ENCODE data around the gene ZNF621.

ZNF621 gene

GRCh38 chr3:40524568-40525285, at the start of gene ZNF621:
Gene ZNF621 (plus strand): TSS chr3:40524960. CDS start chr3:40525841, 881 bp downstream.
- DNase-seq (ENCODE audit: low spot score): peak; percentile 85

- peak; percentile 59 for DNase-seq (ENCODE audit: low spot score)
Measured at GRCh38 chr3:40476478-40477470, 48.0 kb upstream of the ZNF621 start, which contains the start of gene ZNF619. Gene ZNF619 (plus strand): TSS chr3:40477122. CDS start chr3:40477980, 858 bp downstream.

GRCh38 chr3:40477666-40478065, 47.1 kb upstream of the ZNF621 start:
- no peak for DNase-seq (ENCODE audit: low spot score)

GRCh38 chr3:40487172-40487571, 37.6 kb upstream of the ZNF621 start:
- no peak for DNase-seq (ENCODE audit: low spot score)

GRCh38 chr3:40490916-40491315, 33.8 kb upstream of the ZNF621 start:
- DNase-seq (ENCODE audit: low spot score): no peak

GRCh38 chr3:40494698-40495097, 30.1 kb upstream of the ZNF621 start:
- no peak for DNase-seq (ENCODE audit: low spot score)

- DNase-seq (ENCODE audit: low spot score): no peak
Measured at GRCh38 chr3:40497288-40497687, 27.5 kb upstream of the ZNF621 start.

GRCh38 chr3:40499952-40500351, 24.8 kb upstream of the ZNF621 start:
- no peak for DNase-seq (ENCODE audit: low spot score)

- DNase-seq (ENCODE audit: low spot score): peak; percentile 18
Measured at GRCh38 chr3:40502034-40502433, 22.7 kb upstream of the ZNF621 start.

GRCh38 chr3:40504636-40505430, 19.9 kb upstream of the ZNF621 start:
- no peak for DNase-seq (ENCODE audit: low spot score)

- peak; percentile 69 for DNase-seq (ENCODE audit: low spot score)
Measured at GRCh38 chr3:40505599-40506462, 18.9 kb upstream of the ZNF621 start, which contains the start of gene ZNF620. Gene ZNF620 (plus strand): TSS chr3:40506039. CDS start chr3:40506353, 314 bp downstream.

- DNase-seq (ENCODE audit: low spot score): no peak
Measured at GRCh38 chr3:40511031-40511718, 13.6 kb upstream of the ZNF621 start.

- DNase-seq (ENCODE audit: low spot score): no peak
Measured at GRCh38 chr3:40516201-40516600, 8.6 kb upstream of the ZNF621 start.

GRCh38 chr3:40518067-40518466, 6.7 kb upstream of the ZNF621 start:
- DNase-seq (ENCODE audit: low spot score): no peak

GRCh38 chr3:40518848-40519247, 5.9 kb upstream of the ZNF621 start:
- no peak for DNase-seq (ENCODE audit: low spot score)

GRCh38 chr3:40521254-40521653, 3.5 kb upstream of the ZNF621 start:
- no peak for DNase-seq (ENCODE audit: low spot score)

GRCh38 chr3:40523781-40524180, 979 bp upstream of the ZNF621 start:
- peak; percentile 21 for DNase-seq (ENCODE audit: low spot score)

GRCh38 chr3:40524222-40524567, 565 bp upstream of the ZNF621 start:
- no peak for DNase-seq (ENCODE audit: low spot score)

- no peak for DNase-seq (ENCODE audit: low spot score)
Measured at GRCh38 chr3:40528426-40528825, 3.7 kb downstream of the ZNF621 start.

- DNase-seq (ENCODE audit: low spot score): no peak
Measured at GRCh38 chr3:40532252-40532651, 7.5 kb downstream of the ZNF621 start.

Data from hematopoietic multipotent progenitor cell treated with erythropoietin and hydrocortisone succinate and interleukin-3 and kit ligand, for 17 days (in vitro differentiated cells).